ENCODE data around the gene FGF6.

DNA sequence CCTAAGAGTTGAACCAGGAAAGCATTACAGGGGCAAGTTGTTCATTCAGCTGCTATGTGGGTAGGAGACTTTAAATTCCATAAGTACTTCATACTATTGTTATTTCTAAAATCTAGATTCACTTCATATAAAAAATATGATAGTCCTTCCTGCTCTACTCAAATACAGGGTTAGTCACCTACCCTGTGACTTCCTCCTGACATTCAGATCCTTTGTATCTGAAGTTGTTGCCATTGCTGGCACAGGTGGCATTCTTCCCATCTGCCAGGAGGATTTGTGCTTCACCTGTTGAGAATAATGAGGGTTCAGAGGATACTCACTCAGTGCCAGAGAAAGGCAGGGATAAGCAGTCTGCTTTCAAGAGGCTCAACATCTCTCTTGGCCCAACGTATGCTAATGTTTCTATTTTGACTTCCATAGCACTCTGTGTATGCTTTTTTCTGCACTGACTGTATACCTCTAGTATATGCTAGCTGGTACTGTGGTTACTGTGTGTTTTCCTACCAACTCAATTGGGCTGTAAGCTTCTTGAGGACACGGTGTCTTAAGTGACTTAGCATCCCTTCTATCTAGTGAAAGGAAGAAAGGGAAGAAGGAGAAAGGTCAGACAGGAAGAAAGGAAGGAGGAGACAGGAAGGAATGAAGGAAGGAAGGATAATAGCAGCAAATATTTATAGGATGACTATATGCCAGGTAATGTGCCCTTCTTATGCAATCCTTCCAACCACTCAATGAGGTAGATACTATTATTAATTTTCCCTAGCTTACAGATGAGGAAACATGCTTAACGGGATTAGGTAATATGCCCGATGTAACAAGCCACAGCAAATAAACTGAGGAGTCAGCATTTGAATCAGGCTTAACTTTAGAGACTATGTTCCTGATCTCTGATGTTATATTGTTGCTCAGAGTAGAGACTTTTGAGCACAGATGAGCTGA, 38.5 kb upstream of the FGF6 start:
- TF ChIP-seq, protein P1, sequence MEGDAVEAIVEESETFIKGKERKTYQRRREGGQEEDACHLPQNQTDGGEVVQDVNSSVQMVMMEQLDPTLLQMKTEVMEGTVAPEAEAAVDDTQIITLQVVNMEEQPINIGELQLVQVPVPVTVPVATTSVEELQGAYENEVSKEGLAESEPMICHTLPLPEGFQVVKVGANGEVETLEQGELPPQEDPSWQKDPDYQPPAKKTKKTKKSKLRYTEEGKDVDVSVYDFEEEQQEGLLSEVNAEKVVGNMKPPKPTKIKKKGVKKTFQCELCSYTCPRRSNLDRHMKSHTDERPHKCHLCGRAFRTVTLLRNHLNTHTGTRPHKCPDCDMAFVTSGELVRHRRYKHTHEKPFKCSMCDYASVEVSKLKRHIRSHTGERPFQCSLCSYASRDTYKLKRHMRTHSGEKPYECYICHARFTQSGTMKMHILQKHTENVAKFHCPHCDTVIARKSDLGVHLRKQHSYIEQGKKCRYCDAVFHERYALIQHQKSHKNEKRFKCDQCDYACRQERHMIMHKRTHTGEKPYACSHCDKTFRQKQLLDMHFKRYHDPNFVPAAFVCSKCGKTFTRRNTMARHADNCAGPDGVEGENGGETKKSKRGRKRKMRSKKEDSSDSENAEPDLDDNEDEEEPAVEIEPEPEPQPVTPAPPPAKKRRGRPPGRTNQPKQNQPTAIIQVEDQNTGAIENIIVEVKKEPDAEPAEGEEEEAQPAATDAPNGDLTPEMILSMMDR (IDR thresholded peaks at IDR 0.05; ENCODE audit: poor library complexity) = no peak
- TF ChIP-seq EZH2 (IDR thresholded peaks at IDR 0.05; ENCODE audit: borderline replicate concordance) = no peak
